ENCODE data around the gene NES. TPM values are rescaled to one million over a fixed set of nuclear protein-coding genes. Genes with fewer than 3 reads are reported as not detected.

The NES gene
- total and polyA plus RNA-seq, 5 donors from 2014 or later: 0.10 TPM; not detected in 4

DNA sequence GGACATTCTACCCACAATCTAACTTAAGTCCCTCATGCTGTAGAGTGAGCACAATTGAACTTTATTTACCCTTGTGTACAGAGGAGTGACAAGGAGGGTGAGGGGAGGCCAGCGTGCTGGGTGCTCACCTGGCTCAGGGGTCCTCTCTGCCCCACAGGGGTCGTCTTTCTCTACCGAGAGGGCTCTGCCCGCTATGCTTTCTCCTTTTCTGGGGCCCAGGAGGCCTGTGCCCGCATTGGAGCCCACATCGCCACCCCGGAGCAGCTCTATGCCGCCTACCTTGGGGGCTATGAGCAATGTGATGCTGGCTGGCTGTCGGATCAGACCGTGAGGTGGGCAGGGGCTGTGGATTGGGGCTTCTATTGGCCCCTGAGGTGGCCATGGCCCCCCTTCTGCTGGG is 29.9 kb downstream of the NES start:
- peaks cover 9% of the 10 kb centered on the region for H3K4me1 ChIP-seq (ENCODE audit: control insufficient read depth, insufficient read depth, low read length, poor library complexity, severe bottlenecking)
- no peaks in the 10 kb centered on the region for H3K9me3 ChIP-seq (ENCODE audit: control insufficient read depth in 2 of 2, low read length in 2 of 2)
- H3K27ac ChIP-seq (ENCODE audit: insufficient read depth, low read length, poor library complexity, severe bottlenecking): no peak overlapping the region
- no peak overlapping the region for H3K4me3 Mint-ChIP-seq
- DNase-seq (no peak), ATAC-seq (ENCODE audit: low read depth in 2 of 2) (no peak)
- peaks cover 72% of the 10 kb centered on the region for H3K27me3 Mint-ChIP-seq
- H3K36me3 Mint-ChIP-seq: peaks cover 3% of the 10 kb centered on the region
- peaks cover 0 to 24% (median 10%) of the 10 kb centered on the region in 4 donors for H3K4me1 Mint-ChIP-seq
- H3K4me3 ChIP-seq (ENCODE audit: low read depth, low read length): no peak overlapping the region
- H3K36me3 ChIP-seq (ENCODE audit: control insufficient read depth, insufficient read depth, low read length): no peaks in the 10 kb centered on the region
- H3K27me3 ChIP-seq (ENCODE audit: control insufficient read depth, insufficient read depth, low read length): peaks cover 33% of the 10 kb centered on the region
- H3K9me3 Mint-ChIP-seq: peaks cover 0 to 2% (median 0%) of the 10 kb centered on the region in 7 donors
- no peak overlapping the region for H3K27ac Mint-ChIP-seq

DNA sequence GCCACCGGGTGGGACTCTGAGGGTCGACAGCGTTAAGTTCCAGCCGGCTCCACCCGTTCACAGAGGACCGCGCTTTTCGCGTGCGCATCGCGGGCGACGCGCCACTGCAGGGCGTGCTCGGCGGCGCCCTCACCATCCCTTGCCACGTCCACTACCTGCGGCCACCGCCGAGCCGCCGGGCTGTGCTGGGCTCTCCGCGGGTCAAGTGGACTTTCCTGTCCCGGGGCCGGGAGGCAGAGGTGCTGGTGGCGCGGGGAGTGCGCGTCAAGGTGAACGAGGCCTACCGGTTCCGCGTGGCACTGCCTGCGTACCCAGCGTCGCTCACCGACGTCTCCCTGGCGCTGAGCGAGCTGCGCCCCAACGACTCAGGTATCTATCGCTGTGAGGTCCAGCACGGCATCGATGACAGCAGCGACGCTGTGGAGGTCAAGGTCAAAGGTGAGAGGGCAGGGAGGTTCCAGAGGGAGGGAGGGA is 30.4 kb downstream of the NES start:
- Histone ChIP-seq H3K27ac (ENCODE audit: insufficient read depth, low read length, poor library complexity, severe bottlenecking) (no peak overlapping the region), H3K36me3 (ENCODE audit: control insufficient read depth, insufficient read depth, low read length) (no peaks in the 10 kb centered on the region), H3K9me3 (ENCODE audit: control insufficient read depth in 2 of 2, low read length in 2 of 2) (no peaks in the 10 kb centered on the region), H3K4me3 (ENCODE audit: low read depth, low read length) (no peak overlapping the region), H3K27me3 (ENCODE audit: control insufficient read depth, insufficient read depth, low read length) (peaks cover 33% of the 10 kb centered on the region), H3K4me1 (ENCODE audit: control insufficient read depth, insufficient read depth, low read length, poor library complexity, severe bottlenecking) (peaks cover 14% of the 10 kb centered on the region)
- Mint-ChIP-seq H3K4me3 (no peak overlapping the region), H3K27me3 (peaks cover 72% of the 10 kb centered on the region), H3K27ac (no peak overlapping the region), H3K36me3 (no peaks in the 10 kb centered on the region), H3K9me3 (peaks cover 0 to 2% (median 0%) of the 10 kb centered on the region in 7 donors), H3K4me1 (peaks cover 0 to 23% (median 9%) of the 10 kb centered on the region in 4 donors)
- DNase-seq (no peak), ATAC-seq (ENCODE audit: low read depth in 2 of 2) (no peak)

DNA sequence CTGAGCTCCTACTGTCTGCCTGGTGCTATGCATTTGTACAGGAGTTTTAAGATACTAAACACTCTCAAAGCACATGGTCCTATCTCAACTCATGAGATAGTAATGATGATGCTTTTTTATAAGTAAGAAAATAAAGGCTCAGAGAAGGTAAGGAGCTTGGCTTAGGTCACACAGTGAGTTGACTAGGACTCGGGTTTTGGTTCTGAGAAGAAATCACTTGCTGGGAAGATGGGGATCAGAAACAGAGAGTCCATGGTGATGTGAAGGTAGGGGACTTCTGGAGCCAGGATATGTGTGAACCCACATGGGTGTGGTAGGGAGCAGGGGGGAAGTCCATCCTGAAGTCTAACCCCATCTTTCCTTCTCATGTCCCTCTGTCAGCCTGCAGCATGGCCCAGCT is 31.5 kb downstream of the NES start:
- Mint-ChIP-seq H3K36me3 (peaks cover 4% of the 10 kb centered on the region), H3K9me3 (peaks cover 0 to 1% (median 0%) of the 10 kb centered on the region in 7 donors), H3K4me1 (peaks cover 0 to 30% (median 16%) of the 10 kb centered on the region in 4 donors), H3K27ac (no peak overlapping the region), H3K4me3 (no peak overlapping the region), H3K27me3 (peaks cover 81% of the 10 kb centered on the region)
- ATAC-seq (ENCODE audit: low read depth in 2 of 2) (no peak), DNase-seq (no peak)
- Histone ChIP-seq H3K4me3 (ENCODE audit: low read depth, low read length) (no peak overlapping the region), H3K4me1 (ENCODE audit: control insufficient read depth, insufficient read depth, low read length, poor library complexity, severe bottlenecking) (peaks cover 21% of the 10 kb centered on the region), H3K9me3 (ENCODE audit: control insufficient read depth in 2 of 2, low read length in 2 of 2) (no peaks in the 10 kb centered on the region), H3K27me3 (ENCODE audit: control insufficient read depth, insufficient read depth, low read length) (peaks cover 42% of the 10 kb centered on the region), H3K27ac (ENCODE audit: insufficient read depth, low read length, poor library complexity, severe bottlenecking) (no peak overlapping the region), H3K36me3 (ENCODE audit: control insufficient read depth, insufficient read depth, low read length) (no peaks in the 10 kb centered on the region)

DNA sequence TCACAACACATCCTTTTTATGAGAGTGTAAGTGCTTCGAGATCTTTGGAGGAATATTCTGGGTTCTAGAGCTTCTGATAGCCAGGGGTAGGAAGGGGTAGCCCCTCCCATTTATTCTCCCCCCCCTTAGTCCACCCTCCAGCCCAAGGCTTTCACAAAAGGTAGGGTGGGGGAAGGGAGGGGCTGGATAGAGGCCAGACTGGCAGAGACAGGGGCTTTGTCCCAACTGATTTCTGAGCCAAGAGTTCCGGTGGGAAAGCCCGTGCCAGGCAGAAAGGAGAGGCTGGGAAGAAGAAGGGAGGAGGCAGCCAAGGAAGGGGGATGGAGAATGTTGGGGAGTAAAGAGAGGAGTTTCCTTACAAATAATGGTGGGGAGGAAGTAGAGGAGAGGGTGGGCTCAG is 32.2 kb downstream of the NES start:
- no peaks in the 10 kb centered on the region for H3K9me3 ChIP-seq (ENCODE audit: control insufficient read depth in 2 of 2, low read length in 2 of 2)
- DNase-seq: no peak
- no peak for ATAC-seq (ENCODE audit: low read depth in 2 of 2)
- Mint-ChIP-seq H3K36me3 (peaks cover 4% of the 10 kb centered on the region), H3K27me3 (peaks cover 82% of the 10 kb centered on the region), H3K4me1 (peaks cover 0 to 30% (median 16%) of the 10 kb centered on the region in 4 donors), H3K9me3 (peaks cover 0 to 1% (median 0%) of the 10 kb centered on the region in 7 donors), H3K27ac (peak overlapping the region in 1 of 3 donors; percentile 67), H3K4me3 (peak overlapping the region in 1 of 4 donors; percentile 59)
- H3K4me3 ChIP-seq (ENCODE audit: low read depth, low read length): no peak overlapping the region
- no peaks in the 10 kb centered on the region for H3K36me3 ChIP-seq (ENCODE audit: control insufficient read depth, insufficient read depth, low read length)
- H3K27me3 ChIP-seq (ENCODE audit: control insufficient read depth, insufficient read depth, low read length): peaks cover 43% of the 10 kb centered on the region
- H3K27ac ChIP-seq (ENCODE audit: insufficient read depth, low read length, poor library complexity, severe bottlenecking): no peak overlapping the region
- H3K4me1 ChIP-seq (ENCODE audit: control insufficient read depth, insufficient read depth, low read length, poor library complexity, severe bottlenecking): peaks cover 21% of the 10 kb centered on the region

DNA sequence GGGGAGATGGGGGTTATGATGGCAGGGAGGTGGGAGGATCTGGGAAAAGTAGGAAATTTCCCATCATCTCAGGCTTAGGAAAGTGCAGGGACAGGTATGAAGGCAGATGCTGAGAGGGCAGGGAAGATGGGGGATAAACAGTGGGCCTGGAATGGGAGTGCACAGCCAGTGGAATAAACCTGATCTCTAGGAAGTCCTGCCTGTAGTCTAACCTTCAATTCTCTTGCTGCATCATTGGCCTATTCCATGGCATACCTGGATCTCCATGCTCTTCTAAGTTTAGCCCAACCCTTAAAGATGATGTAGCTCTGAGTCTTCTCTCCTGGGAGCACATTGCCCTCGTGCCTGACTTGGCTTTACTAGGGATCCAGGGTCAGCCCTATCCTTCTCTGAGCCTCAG is 32.6 kb downstream of the NES start:
- Histone ChIP-seq H3K9me3 (ENCODE audit: control insufficient read depth in 2 of 2, low read length in 2 of 2) (no peaks in the 10 kb centered on the region), H3K36me3 (ENCODE audit: control insufficient read depth, insufficient read depth, low read length) (no peaks in the 10 kb centered on the region), H3K4me3 (ENCODE audit: low read depth, low read length) (no peak overlapping the region), H3K4me1 (ENCODE audit: control insufficient read depth, insufficient read depth, low read length, poor library complexity, severe bottlenecking) (peaks cover 21% of the 10 kb centered on the region), H3K27ac (ENCODE audit: insufficient read depth, low read length, poor library complexity, severe bottlenecking) (no peak overlapping the region), H3K27me3 (ENCODE audit: control insufficient read depth, insufficient read depth, low read length) (peaks cover 45% of the 10 kb centered on the region)
- DNase-seq (no peak), ATAC-seq (ENCODE audit: low read depth in 2 of 2) (no peak)
- peaks cover 82% of the 10 kb centered on the region for H3K27me3 Mint-ChIP-seq
- peaks cover 4% of the 10 kb centered on the region for H3K36me3 Mint-ChIP-seq
- peaks cover 0 to 30% (median 16%) of the 10 kb centered on the region in 4 donors for H3K4me1 Mint-ChIP-seq
- H3K4me3 Mint-ChIP-seq: peak overlapping the region in 1 of 4 donors; percentile 59
- peak overlapping the region in 1 of 3 donors; percentile 67 for H3K27ac Mint-ChIP-seq
- H3K9me3 Mint-ChIP-seq: peaks cover 0 to 1% (median 0%) of the 10 kb centered on the region in 7 donors

DNA sequence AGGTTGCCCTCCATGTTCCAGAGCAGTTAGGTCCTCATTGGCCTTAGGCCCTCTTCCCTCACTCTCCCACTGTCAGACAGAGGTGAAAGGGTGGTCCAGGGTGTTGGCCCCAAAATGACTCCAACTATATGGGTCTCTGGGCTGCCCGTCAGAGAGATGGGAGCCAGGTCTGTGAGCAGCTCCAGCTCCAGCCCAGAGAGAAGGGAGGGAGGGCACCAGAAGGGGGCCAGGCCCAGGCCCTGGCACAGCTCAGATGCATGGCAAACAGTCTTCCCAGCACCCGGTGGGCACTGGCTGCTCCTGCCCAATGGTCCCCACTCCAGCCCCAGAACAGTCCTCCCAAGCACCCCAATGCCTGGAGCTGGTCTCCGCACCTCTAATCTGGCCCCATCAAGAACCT is 33.1 kb downstream of the NES start:
- DNase-seq (no peak), ATAC-seq (ENCODE audit: low read depth in 2 of 2) (no peak)
- no peaks in the 10 kb centered on the region for H3K36me3 ChIP-seq (ENCODE audit: control insufficient read depth, insufficient read depth, low read length)
- peaks cover 0 to 30% (median 16%) of the 10 kb centered on the region in 4 donors for H3K4me1 Mint-ChIP-seq
- H3K9me3 ChIP-seq (ENCODE audit: control insufficient read depth in 2 of 2, low read length in 2 of 2): no peaks in the 10 kb centered on the region
- H3K27me3 Mint-ChIP-seq: peaks cover 84% of the 10 kb centered on the region
- H3K4me1 ChIP-seq (ENCODE audit: control insufficient read depth, insufficient read depth, low read length, poor library complexity, severe bottlenecking): peaks cover 21% of the 10 kb centered on the region
- peak overlapping the region in 1 of 4 donors; percentile 59 for H3K4me3 Mint-ChIP-seq
- peaks cover 4% of the 10 kb centered on the region for H3K36me3 Mint-ChIP-seq
- no peak overlapping the region for H3K27ac ChIP-seq (ENCODE audit: insufficient read depth, low read length, poor library complexity, severe bottlenecking)
- H3K27me3 ChIP-seq (ENCODE audit: control insufficient read depth, insufficient read depth, low read length): peaks cover 49% of the 10 kb centered on the region
- no peak overlapping the region for H3K4me3 ChIP-seq (ENCODE audit: low read depth, low read length)
- peaks cover 0 to 1% (median 0%) of the 10 kb centered on the region in 7 donors for H3K9me3 Mint-ChIP-seq
- H3K27ac Mint-ChIP-seq: no peak overlapping the region

DNA sequence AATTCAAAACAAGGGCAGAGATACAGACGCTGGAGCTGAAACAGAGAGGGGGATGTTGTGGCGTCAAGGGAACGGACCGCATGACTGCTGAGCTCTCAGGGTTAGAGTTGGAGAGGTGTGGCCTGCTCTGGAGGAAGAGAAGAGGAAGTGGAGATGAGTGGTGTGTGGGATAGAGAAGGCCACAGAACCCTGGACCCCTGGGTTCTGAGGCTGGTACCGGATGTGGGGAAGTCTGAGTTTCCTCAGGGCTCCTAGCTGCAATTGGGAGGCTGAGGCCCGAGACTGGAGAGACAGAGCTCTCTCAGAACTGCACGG is 33.5 kb downstream of the NES start:
- Histone ChIP-seq H3K36me3 (ENCODE audit: control insufficient read depth, insufficient read depth, low read length) (no peaks in the 10 kb centered on the region), H3K27me3 (ENCODE audit: control insufficient read depth, insufficient read depth, low read length) (peaks cover 49% of the 10 kb centered on the region), H3K27ac (ENCODE audit: insufficient read depth, low read length, poor library complexity, severe bottlenecking) (no peak overlapping the region), H3K4me1 (ENCODE audit: control insufficient read depth, insufficient read depth, low read length, poor library complexity, severe bottlenecking) (peaks cover 21% of the 10 kb centered on the region), H3K4me3 (ENCODE audit: low read depth, low read length) (no peak overlapping the region), H3K9me3 (ENCODE audit: control insufficient read depth in 2 of 2, low read length in 2 of 2) (no peaks in the 10 kb centered on the region)
- H3K27me3 Mint-ChIP-seq: peaks cover 84% of the 10 kb centered on the region
- DNase-seq (peak in 2 of 3 donors; percentile 17 to 57), ATAC-seq (ENCODE audit: low read depth in 2 of 2) (peak; percentile 44 to 45)
- H3K36me3 Mint-ChIP-seq: peaks cover 4% of the 10 kb centered on the region
- H3K4me3 Mint-ChIP-seq: no peak overlapping the region
- H3K27ac Mint-ChIP-seq: no peak overlapping the region
- peaks cover 0 to 30% (median 16%) of the 10 kb centered on the region in 4 donors for H3K4me1 Mint-ChIP-seq
- H3K9me3 Mint-ChIP-seq: peaks cover 0 to 1% (median 0%) of the 10 kb centered on the region in 7 donors

DNA sequence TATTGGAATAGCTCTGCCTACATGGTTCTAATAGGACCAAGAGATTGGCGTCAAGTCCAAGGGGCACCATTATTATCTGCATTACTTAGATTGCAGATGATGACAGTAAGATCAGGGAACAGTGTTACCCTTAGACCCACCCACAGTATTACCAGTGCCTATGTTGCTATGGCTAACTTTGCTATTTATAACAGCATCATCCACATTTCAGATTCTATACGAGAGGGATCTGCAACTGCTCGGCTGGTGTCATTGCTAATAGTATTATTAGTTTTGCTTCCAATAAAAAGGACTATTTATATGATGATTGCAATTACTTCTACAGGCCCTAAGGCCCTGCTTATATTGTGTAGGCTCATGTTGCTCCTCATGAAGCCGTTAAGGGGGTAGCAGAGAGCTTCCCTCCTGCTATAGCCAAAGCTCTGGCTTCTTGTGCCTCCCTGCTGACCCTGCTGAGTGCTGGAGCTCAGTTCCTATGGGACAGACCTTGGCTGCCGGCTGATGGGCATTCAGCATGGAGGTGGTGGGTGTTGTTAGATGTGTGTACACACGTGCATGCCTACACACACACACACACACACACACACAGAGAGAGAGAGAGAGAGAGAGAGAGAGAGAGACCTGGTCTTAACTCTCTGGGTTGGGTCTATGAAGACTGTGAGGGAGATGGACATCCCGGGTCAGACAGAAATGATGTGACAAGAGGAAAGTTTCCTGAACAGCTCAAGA is 34.0 kb downstream of the NES start:
- peaks cover 0 to 1% (median 0%) of the 10 kb centered on the region in 7 donors for H3K9me3 Mint-ChIP-seq
- DNase-seq: no peak

More for the DNA sequence above, 34.0 kb downstream of the NES start:
- H3K27ac Mint-ChIP-seq: no peak overlapping the region
- peaks cover 4% of the 10 kb centered on the region for H3K36me3 Mint-ChIP-seq
- no peaks in the 10 kb centered on the region for H3K9me3 ChIP-seq (ENCODE audit: control insufficient read depth in 2 of 2, low read length in 2 of 2)
- H3K4me1 ChIP-seq (ENCODE audit: control insufficient read depth, insufficient read depth, low read length, poor library complexity, severe bottlenecking): peaks cover 21% of the 10 kb centered on the region
- H3K4me3 Mint-ChIP-seq: peak overlapping the region in 2 of 4 donors; percentile 50 to 79
- peaks cover 49% of the 10 kb centered on the region for H3K27me3 ChIP-seq (ENCODE audit: control insufficient read depth, insufficient read depth, low read length)
- no peak overlapping the region for H3K27ac ChIP-seq (ENCODE audit: insufficient read depth, low read length, poor library complexity, severe bottlenecking)
- H3K27me3 Mint-ChIP-seq: peaks cover 86% of the 10 kb centered on the region
- peaks cover 0 to 30% (median 16%) of the 10 kb centered on the region in 4 donors for H3K4me1 Mint-ChIP-seq
- no peak overlapping the region for H3K4me3 ChIP-seq (ENCODE audit: low read depth, low read length)
- H3K36me3 ChIP-seq (ENCODE audit: control insufficient read depth, insufficient read depth, low read length): no peaks in the 10 kb centered on the region
- no peak for ATAC-seq (ENCODE audit: low read depth in 2 of 2)
